H7 (cell line): ENCODE data around the gene ORMDL1. TPM values are rescaled to one million over a fixed set of nuclear protein-coding genes. Genes with fewer than 3 reads are reported as not detected.
A peak's percentile ranks its signal among the peaks of the same experiment; 100 is the strongest.
"Not testable (repeated sequence)": the region's sequence is repeated elsewhere in the genome, so short reads cannot be mapped to it uniquely, and the experiment has no call there.

Source experiments
- DNase-seq: peaks from one replicate; pipeline ENCODE4 v3.0.0; 2012
- H3K27me3 ChIP-seq: 2 replicates; pipeline ENCODE4 v1.6.0; 2011; ENCODE audit warnings: mild to moderate bottlenecking, low read length; ENCODE audit not compliant: control insufficient read depth, insufficient read depth
- H3K36me3 ChIP-seq: replicated peaks from 2 replicates; pipeline ENCODE4 v1.5.1; 2011; ENCODE audit warnings: low read length; ENCODE audit not compliant: control insufficient read depth, insufficient read depth
- H3K4me3 ChIP-seq: 2 replicates; pipeline ENCODE4 v1.5.1; 2011; ENCODE audit warnings: low read depth, mild to moderate bottlenecking, control low read depth, low read length, moderate library complexity; ENCODE audit not compliant: insufficient read depth
- total RNA-seq: library from RNA; depleted of rRNA; stranded (reverse); fragments of >200 nt; shearing (Covaris generic); gene quantifications from 2 replicates; pipeline ENCODE4 v1.2.3, GENCODE V29; 2014

Gene ORMDL1
- total RNA-seq, 1 experiment from 2014 or later: 39.9 TPM

DNA sequence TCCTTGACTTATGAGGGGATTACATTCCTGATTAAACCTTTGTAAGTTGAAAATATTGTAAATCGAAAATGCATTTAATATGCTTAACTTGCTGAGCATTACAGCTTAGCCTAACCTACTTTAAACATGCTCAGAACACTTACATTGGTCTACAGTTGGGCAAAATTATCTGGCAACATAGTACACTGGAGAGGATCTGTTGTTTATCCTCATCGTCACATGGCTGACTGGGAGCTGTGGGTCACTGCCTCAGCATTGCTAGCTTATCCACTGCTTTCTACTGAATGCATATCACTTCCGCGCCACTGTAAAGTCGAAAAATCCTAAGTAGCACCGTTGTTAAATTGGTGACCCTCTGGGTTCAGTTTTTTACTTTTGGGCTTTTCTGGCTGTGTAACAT, 13.8 kb upstream of the ORMDL1 start:
- DNase-seq: no peak
- Histone ChIP-seq H3K4me3 (no peak overlapping the region), H3K36me3 (peaks cover 5% of the 10 kb centered on the region), H3K27me3 (no peaks in the 10 kb centered on the region)

DNA sequence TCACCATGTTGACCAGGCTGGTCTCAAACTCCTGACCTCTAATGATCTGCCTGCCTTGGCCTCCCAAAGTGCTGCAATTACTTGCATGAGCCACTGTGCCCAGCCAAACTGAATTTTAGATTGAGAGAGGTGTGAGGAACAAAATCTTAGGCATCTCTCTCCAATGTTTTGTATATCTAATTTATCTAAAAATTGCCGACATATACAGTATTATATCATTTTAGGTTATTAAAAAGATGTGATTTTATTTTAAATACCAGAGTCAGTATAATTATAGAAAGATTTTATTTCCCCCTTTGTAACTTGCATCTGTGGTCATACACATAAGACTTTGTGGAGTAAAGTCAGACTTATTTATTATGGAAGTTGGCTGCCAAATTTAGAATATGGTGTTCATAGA, 10.2 kb upstream of the ORMDL1 start:
- Histone ChIP-seq H3K36me3 (peaks cover 8% of the 10 kb centered on the region), H3K27me3 (no peaks in the 10 kb centered on the region), H3K4me3 (no peak overlapping the region)
- DNase-seq: no peak

DNA sequence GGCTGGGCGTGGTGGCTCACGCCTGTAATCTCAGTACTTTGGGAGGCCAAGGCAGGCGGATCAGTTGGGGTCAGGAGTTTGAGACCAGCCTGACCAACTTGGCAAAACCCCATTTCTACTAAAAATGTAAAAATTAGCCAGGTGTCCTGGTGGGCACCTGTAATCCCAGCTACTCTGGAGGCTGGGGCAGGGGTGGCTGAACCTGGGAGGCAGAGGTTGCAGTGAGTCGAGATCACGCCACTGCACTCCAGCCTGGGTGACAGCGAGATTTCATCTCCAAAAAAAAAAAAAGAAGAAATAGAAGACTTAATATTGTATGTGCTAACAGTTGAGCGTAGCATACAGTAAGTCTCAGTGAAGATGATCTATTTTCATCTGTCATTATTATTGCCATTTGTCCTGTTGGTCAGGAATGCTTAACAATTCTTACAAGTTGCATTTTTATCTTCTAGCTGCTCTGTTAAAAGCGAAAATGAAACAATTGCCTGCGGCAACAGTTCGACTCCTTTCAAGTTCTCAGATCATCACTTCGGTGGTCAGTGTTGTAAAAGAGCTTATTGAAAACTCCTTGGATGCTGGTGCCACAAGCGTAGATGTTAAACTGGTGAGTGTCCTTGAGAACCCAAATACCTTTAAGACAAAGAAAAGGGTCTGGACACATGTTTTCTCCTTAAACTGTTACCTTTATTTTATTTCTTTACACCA, 7.4 kb upstream of the ORMDL1 start:
- DNase-seq: no peak
- Histone ChIP-seq H3K36me3 (peaks cover 6% of the 10 kb centered on the region), H3K27me3 (no peaks in the 10 kb centered on the region), H3K4me3 (no peak overlapping the region)

DNA sequence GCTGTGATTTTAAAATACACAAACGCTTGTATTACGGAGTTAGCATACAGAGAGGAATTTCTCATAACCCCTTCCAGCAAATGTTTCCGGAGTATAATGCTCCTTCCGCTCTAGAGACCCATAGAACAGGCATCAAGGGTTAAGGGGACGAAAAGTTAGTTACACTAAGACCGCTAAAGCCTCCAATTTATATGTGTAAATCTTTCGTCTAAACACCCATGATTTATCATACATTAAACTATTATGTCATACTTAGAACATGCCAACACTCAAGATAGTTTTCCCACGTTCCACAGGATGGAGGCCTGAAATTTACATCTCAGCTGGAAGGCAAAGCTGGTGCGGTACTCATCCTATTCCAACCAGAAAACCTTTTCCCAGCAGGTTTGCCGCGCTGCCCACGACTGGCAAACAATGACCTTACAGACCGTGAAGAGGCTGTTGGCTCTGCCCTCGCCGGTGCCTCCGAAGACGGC, 650 bp downstream of the ORMDL1 start:
- H3K36me3 ChIP-seq: peaks cover 6% of the 10 kb centered on the region
- peak overlapping the region; percentile 92 for H3K4me3 ChIP-seq
- peak; percentile 11 for DNase-seq
- H3K27me3 ChIP-seq: no peaks in the 10 kb centered on the region

DNA sequence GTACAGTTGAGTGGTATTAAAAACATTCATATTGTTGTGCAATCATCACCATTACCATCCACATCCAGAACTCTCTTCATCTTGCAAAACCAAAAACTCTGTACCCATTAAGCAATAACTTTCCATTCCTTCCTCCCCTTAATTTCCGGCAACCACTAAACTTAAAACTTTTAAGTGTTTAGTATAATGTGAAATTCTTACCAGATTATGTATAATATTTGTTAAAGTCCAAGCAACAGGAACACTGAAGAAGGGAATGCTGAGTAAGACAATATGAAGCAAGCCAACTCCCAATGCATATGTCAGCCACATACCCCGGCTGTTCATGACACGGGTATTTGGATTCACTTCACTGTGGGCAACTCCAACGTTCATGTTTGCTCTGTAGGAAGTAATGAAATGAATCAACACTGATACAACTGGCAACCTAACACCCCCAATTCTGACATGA, 1.9 kb downstream of the ORMDL1 start:
- peaks cover 7% of the 10 kb centered on the region for H3K36me3 ChIP-seq
- no peak overlapping the region for H3K4me3 ChIP-seq
- no peak for DNase-seq
- no peaks in the 10 kb centered on the region for H3K27me3 ChIP-seq

DNA sequence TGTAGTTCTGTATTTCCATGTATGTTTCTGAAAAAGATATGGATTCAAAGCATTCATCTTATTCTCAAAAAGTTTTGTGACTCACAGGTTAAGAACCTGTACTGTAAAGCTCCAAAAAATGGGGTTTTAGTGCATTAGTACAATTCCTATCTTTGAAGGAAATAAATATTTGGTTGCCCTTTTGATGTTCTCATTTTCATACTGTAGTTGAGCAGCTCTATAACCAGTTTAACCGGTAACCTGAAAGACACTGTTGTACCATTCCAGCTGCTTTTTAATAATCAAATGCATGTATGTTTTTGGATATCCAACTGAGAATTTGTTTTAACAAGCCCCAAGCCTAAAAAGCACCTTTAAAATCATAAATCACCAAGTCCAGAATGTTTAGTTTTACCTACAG, 11.9 kb downstream of the ORMDL1 start:
- no peak for DNase-seq
- H3K36me3 ChIP-seq: peaks cover 12% of the 10 kb centered on the region
- H3K27me3 ChIP-seq: no peaks in the 10 kb centered on the region
- no peak overlapping the region for H3K4me3 ChIP-seq

DNA sequence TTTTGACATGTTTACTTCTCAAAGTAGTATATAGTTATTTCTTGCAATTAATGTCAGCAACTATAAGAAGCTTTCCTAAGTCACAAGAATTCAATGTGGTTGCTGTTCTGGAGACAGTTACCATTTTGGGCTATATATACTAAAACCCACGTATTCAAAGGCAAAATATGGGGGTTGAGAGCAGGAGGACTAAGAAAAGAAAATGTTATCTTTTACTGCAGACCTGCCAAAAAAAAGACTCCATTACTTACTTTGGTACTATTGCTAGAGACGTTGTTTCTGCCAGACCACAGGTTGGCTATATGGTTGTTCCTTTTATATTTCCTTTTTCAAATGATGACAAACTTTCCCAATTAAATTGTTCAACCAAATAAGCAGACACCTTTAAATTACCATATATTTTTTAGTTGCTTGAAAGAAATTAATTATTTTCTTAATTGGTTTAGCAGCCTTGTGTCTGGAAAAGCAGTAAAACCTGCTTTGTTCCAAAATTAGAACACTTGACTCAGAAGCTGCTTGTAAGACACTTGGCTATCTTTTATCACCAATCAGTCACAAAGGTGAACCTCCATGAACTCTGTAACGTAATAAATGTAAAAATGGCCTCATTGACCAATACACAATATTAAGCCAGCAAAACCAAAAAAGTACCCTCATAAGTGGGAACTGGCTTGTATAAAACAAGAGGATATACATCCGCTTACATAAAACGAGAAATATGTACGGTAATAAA, 13.4 kb downstream of the ORMDL1 start:
- Histone ChIP-seq H3K4me3 (no peak overlapping the region), H3K27me3 (no peaks in the 10 kb centered on the region), H3K36me3 (peaks cover 12% of the 10 kb centered on the region)
- no peak for DNase-seq

DNA sequence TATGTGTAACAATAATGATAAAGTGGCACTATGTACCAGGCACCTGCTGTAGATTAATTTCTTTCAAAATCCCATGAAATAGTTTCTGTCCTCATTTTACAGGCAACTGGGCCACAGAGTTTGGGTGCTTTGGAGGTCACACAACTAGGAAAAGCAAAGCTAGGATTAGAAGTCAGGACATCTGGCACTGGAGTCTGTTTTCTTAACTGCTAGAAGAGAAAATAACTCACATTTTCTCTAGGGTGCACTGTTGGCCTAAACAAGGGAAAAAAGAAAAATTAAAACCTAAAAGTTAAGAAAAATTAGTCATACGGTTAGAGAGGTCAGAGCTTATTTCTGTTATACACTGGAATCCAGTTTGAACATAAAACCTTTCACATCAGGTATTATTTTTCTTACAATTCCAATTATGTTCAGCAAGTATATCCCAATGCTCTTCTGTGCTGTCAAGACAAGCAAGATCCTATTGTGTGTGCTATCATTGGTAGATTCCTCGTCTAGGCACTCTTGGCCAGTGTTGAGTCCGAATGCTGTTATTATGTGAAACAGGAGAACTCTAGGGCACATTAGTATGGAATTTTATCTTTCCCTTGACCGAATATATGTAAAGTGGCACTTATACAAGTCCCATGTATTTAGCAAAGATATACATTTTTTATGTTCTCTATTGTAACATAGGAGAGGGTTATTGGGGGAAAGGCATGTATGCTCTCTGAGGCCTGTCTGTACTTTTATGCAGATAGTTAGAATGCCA, 20.1 kb downstream of the ORMDL1 start:
- DNase-seq: no peak
- Histone ChIP-seq H3K36me3 (no peaks in the 10 kb centered on the region; the same call in 1 of the 2 replicates), H3K4me3 (no peak overlapping the region), H3K27me3 (no peaks in the 10 kb centered on the region)

DNA sequence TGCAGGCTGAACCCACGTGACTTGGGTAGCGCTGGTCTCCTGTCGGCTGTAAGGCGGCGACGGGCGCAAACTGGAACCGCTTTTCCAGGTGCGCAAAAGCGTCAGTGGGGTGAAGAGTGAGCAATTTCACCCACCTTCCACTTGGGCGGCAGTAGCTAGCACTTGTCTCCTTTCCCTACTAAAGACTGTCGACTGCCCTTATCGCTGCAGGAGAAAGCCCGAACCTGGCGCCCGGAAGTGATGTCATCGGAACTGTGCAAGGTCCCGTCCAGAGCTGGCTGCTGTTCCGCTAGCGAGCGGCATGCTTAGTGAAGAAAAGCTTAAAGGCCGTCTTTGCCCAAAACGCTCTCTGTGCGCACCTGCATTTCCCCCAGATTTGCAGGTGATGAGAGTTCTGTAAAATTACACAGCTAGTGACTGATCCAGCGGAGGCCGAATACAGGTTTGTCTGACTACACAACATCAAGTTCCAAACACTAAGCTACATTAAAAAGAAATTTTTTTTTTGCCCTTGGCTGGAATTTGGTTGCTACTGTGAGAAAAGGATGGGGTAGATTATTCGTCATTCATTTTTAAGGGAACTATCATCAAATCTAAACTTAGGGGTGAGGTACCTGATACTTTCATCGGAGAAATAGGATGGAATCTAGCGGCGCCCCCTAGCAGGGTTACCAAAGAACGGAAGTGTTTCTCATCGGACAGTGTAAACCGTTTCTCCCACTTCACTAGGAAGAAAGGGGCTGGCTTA, 21.4 kb downstream of the ORMDL1 start, which contains the start of gene OSGEPL1:
Gene OSGEPL1 (minus strand): TSS at position 242 of the 748 bp plus-strand sequence. CDS start 1,152 bp downstream, outside the sequence.
- Histone ChIP-seq H3K36me3 (no peaks in the 10 kb centered on the region; the same call in 1 of the 2 replicates), H3K27me3 (no peaks in the 10 kb centered on the region), H3K4me3 (peak within 1 kb of the TSS; percentile 87)
- DNase-seq: peak; percentile 63

DNA sequence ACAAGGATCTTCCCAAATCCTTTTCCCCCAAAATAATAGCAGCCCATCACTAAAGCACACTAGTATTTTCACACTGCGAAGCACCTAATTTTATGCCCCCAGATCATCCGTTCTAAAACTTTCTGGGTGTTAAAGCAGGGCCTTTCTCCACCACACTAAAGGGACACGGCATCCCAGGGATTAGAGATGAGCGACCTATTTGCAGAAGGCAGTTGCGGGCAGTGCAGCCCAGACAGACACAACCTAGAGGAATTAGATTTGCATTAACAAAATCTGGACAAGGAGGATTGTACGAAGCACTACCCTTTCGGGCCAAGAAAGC, 21.9 kb downstream of the ORMDL1 start:
- Histone ChIP-seq H3K36me3 (no peaks in the 10 kb centered on the region; the same call in 1 of the 2 replicates), H3K27me3 (no peaks in the 10 kb centered on the region), H3K4me3 (peak overlapping the region; percentile 87)
- no peak for DNase-seq

DNA sequence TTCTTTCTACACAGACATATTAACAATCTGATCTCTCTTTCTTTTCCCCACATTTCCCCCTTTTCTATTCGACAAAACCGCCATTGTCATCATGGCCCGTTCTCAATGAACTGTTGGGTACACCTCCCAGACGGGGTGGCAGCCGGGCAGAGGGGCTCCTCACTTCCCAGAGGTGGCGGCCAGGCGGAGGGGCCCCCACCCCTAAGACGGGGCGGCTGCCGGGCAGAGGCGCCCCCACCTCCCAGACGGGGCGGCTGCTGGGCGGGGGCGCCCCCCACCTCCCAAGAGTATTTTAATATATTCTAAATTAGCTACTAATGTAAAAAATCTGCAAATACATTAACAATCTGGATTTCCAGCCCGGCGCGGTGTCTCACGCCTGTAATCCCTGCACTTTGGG, 24.0 kb downstream of the ORMDL1 start:
- H3K36me3 ChIP-seq, DNase-seq, H3K27me3 ChIP-seq, H3K4me3 ChIP-seq: not testable (repeated sequence)

DNA sequence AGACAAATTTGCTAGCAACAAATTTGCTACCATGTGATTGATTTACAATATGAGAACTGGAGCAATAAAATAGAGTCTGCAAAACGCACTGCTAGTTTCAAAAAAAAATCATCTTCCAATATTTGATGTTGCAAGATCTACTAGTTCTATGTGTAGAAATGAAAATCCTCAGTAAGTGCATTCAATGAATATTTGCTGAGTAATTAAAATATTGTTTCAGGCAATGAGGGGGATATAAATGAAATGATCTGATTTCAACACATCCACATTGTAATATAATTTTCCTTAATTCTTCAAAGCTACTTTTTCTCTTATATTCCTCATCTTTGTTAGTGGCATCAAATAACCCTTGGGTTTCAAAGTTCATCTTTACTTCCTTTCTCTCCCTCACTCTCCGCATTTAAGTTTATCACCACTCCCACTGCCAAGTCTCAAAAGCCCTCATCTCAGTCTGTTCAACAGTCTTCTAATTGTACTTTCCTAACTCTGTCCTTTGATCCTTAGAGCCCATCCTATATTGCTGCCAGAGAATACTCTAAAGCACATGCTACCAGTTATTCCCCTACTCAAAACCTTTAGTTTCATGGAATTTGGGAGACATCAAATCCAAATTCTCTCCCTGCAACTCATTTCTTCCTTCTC, 27.7 kb downstream of the ORMDL1 start:
- H3K36me3 ChIP-seq: no peaks in the 10 kb centered on the region; the same call in 1 of the 2 replicates
- no peak overlapping the region for H3K4me3 ChIP-seq
- DNase-seq: no peak
- H3K27me3 ChIP-seq: no peaks in the 10 kb centered on the region

DNA sequence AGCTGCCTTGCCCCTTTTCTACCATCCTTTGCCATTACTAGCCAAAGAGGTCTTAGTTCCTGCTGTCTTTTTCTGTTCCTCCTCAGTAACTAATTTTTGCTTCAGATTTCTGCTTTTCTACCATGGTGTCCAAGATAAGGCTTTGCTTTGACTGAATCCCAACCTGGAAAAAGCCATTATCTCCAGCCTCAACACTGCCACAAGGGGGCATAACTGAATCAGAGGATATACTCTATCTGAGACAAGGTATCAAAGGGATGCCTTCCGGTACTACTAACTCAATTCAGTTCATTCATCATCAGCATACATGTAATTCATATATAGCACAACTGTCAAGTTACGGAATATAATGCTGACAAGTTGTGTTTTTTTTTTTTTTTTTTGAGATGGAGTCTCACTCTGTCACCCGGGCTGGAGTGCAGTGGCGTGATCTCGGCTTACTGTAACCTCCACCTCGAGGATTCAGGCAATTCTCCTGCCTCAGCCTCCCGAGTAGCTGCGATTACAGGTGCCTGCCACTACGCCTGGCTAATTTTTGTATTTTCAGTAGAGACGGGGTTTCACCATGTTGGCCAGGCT, 33.0 kb downstream of the ORMDL1 start:
- DNase-seq: peak; percentile 44
- Histone ChIP-seq H3K4me3 (no peak overlapping the region), H3K27me3 (no peaks in the 10 kb centered on the region), H3K36me3 (peaks cover 2% of the 10 kb centered on the region)
